C1 segment of cervical spinal cord (tissue), 14 donors: Measurements from ENCODE around the gene MISP3.
"Not testable (repeated sequence)": the region's sequence is repeated elsewhere in the genome, so short reads cannot be mapped to it uniquely, and the experiment has no call there.

Experiments
- DNase-seq, 14 donors: peaks; one replicate each; lab custom pipeline; 2025; lab: John Stamatoyannopoulos, UW

MISP3 gene

DNA sequence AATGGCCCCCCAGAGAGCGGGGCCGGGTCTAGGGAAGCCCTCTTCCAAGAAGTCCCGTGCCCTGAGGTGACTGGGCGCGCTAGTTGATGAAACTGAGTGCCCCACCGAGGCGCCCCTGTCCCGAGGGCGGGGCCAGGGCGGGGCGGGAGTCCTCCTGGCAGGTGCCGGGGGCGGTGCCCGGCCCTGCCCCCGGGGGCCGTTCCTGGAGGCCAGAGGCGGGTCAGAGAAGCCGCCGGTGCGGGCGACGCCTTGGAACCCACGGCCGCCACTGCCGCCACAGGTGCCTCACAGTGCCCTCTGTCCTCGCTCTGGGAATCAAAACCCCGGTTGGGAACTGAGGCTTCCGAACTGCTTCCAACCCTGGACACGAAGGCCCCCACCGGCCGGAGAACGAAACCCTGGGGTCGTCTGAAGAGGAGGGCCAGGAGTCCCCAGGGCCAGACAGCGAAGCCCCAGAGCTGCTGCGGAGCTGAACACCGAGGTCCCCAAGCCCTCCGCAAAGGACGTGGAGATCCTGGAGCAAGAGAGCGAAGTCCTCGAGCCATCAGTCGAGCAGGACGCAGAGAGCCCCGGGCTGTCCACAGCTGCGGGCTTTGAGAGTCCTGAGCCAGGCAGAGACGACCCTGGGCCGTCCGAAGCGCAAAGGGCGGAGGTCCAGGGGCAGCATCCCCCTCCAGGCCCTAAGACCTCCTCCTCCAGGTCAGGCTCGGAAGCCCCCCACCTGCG, at the start of gene MISP3:
Gene MISP3 (plus strand): TSS at position 252 of the 726 bp plus-strand sequence. CDS start 524 bp downstream, outside the sequence.
- DNase-seq = peak in 7 of 14 donors; percentile 20 to 58 (median 54)

DNA sequence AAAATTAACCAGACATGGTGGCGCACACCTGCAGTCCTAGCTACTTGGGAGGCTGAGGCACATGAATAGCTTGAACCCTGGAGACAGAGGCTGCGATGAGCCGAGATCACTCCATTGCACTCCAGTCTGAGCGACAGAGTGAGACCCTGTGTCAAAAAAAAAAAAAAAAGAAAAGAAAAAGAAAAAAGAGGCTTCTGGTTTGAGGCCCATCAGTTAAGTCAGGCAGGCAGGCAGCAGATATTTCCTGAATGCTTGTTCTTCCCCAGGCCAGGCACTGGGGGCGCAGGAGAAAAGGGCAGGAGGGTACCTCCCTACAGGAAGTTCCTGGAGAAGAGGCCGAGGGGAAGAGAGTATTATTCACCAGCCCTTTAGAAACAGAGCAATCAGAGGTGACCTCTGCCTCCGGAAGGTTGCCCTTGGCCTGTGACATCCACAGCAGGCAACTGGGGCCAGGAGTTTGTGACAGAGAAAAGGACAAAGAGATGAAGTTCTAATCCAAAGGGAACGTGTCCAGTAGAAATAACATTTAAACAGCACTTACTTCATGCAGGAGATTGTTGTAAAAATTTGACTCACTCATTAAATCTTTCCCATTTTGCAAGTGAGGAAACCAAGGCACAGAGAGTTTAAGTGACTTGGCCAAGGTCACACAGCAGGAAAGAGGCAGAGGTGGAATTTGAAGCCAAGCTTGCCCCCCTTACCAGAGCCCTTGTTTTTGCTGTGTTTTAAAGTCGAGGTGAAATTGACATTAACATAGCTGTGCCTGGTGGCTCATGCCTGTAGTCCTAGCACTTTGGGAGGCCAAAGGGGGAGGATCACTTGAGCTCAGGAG, 49.0 kb upstream of the MISP3 start:
- peak in 1 of 14 donors; percentile 11 for DNase-seq

DNA sequence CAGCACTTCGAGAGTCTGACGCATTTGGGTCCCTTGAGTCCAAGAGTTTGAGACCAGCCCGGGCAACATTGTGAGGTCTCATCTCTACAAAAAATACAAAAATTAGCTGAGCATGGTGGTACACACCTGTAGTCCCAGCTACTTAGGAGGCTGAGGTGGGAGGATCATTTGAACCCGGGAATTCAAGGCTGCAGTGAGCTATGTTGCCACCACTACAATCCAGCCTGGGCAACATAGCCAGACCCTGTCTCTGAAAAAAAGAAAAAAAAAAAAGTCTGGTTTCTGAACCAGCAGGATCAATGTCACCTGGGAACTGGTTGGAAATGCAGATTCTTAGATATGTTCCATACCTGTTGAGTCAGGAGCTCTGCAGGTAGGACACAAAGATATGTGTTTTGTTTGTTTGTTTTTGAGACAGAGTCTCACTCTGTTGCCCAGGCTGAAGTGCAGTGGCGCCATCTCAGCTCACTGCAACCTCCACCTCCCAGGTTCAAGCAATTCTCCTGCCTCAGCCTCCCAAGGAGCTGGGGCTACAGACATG, 45.9 kb upstream of the MISP3 start:
- not testable (repeated sequence) for DNase-seq

DNA sequence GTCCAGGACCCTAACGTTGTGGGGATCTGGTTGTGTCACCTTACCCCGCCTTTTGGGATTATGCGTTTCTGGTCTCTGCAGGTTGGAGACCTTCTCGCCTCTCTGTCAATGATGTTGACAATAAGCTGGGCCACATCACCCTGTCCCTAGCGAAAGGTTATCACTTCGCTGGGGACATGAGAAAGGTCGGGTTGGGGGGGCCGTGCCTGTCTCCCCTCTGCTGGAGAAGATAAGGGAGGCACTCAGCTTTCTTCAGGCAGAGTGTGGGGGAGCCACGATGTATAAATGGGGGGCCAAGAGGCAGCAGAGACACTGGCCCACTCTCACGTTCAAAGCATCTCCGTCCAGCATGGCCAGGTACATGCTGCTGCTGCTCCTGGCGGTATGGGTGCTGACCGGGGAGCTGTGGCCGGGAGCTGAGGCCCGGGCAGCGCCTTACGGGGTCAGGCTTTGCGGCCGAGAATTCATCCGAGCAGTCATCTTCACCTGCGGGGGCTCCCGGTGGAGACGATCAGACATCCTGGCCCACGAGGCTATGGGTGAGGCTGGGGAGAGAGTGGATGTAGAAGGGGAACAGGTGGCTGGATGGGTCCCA, 44.6 kb upstream of the MISP3 start, which contains the start of gene RLN3:
Gene RLN3 (plus strand): TSS at position 293 of the 595 bp plus-strand sequence. CDS start 57 bp downstream, at position 350.
- DNase-seq = no peak

DNA sequence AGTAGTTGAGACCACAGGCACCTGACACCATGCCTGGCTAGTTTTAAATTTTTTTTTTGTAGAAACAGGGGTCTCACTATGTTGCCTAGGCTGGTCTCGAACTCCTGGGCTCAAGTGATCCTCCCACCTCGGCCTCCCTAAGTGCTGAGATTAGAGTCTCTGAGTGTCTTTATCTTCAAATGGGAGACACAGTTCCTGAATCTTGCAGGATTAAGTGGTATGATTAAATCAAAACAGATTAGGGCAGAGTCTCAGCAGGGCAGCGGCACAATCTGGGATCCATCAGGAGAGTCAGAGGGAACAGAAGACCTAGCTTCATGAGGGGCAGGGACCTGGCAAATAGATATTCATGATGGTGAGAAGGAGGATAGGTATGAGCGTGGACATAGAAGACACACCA, 43.7 kb upstream of the MISP3 start:
- no peak for DNase-seq

DNA sequence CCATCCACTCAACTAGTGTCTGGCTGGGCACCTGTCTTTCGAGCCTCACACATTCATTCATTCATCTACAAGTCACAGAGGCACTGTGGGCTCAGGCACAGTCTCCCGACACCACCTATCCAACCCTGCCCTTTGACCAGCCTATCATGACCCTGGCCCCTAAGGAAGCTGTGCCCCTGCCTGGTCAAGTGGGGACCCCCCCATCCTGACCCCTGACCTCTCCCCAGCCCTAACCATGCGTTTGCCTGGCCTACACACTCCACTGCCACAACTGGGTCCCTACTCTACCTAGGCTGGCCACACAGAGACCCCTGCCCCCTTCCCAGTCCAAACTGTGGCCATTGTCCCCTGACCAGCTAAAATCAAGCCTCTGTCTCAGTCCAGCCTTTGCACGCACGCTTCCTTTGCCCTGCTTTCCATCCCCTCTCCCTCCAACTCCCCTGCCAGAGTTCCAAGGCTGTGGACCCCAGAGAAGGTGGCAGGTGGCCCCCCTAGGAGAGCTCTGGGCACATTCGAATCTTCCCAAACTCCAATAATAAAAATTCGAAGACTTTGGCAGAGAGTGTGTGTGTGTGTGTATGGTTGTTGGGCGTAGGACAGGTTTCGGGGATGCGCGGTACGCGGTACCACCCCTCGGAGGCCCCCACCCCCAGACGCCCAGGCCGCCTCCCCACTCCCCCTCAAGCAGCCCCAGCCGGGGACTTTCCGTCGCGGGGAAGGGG, 41.4 kb upstream of the MISP3 start:
- no peak for DNase-seq

DNA sequence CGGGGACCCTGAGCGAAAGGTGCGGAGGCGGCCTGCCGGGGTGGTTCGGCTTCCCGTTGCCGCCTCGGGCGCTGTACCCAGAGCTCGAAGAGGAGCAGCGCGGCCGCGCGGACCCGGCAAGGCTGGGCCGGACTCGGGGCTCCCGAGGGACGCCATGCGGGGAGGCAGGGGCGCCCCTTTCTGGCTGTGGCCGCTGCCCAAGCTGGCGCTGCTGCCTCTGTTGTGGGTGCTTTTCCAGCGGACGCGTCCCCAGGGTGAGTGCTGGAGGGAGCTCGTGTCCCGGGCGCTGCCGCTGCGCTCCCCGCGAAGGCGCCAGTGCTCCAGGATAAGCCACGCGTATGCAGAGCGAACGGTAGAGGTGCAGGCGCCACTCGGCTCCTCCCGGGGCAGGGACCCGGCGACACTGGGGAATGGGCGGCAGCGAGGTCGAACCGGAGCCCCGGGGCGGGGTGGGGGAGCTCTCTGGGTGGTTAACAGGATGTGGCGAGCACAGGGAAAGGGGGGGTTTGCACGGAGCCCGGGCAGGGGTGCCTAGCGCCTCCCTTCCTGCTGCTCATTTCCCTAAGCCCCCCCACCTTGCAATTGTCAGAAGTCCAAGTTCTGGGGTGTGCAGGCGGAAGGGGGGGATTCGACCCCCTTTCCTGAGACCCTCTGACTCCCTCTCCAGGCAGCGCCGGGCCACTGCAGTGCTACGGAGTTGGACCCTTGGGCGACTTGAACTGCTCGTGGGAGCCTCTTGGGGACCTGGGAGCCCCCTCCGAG, 40.7 kb upstream of the MISP3 start, which contains the start of gene IL27RA:
Gene IL27RA (plus strand): TSS at position 44 of the 762 bp plus-strand sequence. CDS start 111 bp downstream, at position 155.
- DNase-seq = peak in 9 of 14 donors; percentile 11 to 48 (median 25)

DNA sequence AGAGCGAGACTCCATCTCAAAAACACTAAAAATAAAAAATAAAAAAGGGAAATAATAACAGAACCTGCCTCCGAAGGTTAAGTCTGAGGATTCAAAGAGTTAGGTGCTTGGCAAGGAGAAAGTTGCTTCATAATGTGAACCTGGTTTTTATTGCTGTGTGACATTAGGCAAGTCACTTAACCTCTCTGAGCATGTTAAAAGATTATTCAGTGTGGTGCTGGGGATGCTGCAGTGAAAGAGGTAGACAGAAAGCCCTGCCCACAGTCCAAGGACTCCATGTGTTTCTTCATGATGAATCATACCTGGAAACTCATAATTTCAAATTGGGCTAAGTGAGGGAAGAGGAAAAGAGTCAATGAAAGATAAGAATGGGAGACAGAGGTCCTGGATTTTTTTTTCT, 38.6 kb upstream of the MISP3 start:
- no peak for DNase-seq

DNA sequence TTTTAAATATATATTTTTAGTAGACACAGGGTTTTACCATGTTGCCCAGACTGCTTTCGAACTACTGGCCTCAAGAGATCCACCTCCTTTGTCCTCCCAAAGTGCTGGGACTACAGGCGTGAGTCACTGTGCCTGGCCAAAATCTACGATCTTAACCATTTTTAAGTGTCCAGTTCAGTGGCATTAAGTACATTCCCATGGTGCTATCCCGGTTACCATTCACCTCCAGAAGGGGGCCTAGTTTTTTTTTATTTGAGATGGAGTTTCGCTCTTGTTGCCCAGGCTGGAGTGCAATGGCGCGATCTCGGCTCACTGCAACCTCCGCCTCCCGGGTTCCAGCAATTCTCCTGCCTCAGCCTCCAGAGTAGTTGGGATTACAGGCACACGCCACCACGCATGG, 37.4 kb upstream of the MISP3 start:
- DNase-seq = not testable (repeated sequence)

DNA sequence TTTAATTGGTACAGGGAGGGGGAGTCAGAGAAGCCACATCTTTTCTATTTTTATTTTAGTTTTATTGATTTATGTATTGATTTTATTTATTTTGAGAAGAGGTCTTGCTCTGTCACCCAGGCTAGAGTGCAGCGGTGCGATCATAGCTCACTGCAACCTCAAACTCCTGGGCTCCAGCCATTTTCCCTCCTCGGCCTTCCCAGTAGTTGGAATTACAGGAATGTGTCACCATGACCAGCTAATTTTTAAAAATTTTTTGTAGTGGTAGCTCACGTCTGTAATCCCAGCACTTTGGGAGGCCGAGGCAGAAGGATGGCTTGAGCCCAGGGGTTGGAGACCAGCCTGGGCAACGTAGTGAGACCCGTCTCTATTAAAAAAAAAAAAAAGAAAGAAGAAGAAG, 36.9 kb upstream of the MISP3 start:
- DNase-seq = no peak

DNA sequence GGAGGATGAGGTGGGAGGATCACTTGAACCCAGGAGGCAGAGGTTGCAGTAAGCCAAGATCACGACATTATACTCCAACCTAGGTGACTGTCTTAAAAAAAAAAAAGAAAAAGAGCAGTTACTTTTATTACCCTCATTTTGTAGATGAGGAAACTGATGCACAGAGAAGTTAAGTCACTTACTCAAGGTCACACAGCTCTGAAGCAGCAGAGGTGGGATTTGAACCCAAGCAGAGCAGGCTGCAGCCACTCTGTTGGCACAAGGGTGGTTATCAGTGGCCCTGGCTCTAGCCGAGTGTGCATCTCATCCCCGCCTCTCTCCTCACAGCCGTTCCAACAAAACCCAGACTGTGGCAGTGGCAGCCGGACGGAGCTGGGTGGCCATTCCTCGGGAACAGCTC, 33.4 kb upstream of the MISP3 start:
- no peak for DNase-seq

DNA sequence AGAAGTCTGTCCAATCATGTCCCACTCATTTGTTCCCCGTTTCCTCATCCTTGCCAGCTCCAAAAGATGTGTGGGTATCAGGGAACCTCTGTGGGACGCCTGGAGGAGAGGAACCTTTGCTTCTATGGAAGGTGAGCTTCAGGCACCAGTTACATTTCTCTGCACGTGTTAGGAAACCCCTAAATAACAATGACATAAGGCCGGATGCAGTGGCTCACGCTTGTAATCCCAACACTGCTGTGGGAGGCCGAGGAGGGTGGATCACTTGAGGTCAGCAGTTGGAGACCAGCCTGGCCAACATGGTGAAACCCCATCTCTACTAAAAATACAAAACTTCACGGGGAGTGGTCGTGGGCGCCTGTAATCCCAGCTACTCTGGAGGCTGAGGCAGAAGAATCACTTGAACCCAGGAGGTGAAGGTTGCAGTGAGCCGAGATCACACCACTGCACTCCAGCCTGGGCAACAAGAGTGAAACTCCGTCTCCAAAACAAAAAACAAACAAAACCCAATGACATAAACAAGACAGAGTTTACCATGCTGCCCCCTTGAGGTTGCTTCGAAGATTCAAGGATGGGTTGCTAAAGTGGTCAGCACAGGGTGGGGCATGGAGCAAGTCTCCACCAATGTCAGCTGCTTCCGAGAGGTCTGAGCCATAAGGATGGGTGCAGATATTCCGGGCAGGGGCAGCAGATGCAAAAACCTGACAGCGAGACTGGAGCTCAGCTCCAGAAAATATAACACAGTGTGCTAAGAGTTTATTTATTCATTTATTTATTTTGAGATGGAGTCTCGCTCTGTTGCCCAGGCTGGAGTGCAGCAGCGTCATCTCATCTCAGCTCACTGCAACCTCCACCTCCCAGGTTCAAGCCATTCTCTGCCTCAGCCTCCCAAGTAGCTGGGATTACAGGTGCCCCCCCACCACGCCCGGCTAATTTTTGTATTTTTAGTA, 29.7 kb upstream of the MISP3 start:
- DNase-seq = peak in 6 of 14 donors; percentile 1 to 42 (median 6)

DNA sequence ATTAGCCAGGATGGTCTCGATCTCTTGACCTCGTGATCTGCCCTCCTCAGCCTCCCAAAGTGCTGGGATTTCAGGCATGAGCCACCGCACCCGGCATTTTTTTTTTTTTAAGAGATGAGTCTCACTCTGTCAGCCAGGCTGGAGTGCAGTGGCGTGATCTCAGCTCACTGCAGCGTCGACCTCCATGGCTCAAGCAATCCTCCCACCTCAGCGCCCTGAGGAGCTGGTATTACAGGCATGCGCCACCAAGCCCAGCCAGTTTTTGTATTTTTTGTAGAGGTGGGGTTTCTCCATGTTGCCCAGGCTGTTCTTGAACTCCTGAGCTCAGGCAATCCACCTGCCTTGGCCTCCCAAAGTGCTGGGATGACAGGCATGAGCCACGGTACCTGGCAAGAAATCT, 24.7 kb upstream of the MISP3 start:
- not testable (repeated sequence) for DNase-seq

DNA sequence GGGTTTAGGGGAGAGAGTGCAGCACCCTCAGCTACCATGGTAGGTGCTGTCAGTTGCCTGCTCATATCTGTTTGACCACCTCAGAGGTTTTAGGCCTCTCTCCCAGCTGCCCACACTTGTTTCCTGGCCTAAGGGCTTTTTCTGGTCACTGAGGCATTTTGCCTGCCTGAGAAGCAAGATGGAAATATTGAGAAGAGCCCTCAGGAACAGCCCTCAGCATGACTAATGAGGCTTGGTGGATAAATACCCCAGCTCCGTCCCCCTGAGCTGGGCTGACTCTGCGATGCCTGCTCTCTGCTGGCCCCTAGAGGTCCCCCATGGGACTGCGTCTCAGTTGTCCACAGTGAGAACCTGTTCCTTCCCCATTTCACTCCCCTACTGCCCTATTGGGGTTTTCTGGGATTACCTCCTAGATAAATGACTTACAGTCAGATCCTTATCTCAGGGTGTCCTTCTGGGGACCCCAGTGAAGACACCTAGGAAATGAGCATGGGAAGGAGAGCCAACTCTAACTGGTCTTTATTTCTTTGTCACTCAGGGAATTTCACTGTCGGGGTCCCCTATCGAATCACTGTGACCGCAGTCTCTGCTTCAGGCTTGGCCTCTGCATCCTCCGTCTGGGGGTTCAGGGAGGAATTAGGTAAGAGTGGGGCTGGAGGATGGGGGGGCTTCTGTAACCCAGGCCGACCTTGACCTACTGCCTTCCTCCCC, 24.0 kb upstream of the MISP3 start:
- DNase-seq = no peak

DNA sequence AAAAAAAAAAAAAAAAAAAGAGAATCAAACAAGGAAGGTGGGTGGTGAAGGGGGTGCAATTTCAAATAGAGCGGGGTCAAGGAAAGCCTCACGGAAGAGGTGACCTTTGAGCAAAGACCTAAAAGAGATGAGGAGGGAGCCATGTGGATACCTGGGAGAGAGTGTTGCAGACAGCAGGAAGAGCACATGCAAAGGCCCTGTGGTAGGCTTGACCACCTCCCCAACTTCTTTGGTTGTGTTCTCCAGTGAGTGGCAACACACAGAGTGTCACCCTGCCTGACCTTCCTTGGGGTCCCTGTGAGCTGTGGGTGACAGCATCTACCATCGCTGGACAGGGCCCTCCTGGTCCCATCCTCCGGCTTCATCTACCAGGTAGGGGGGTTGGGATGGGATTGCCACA, 22.1 kb upstream of the MISP3 start:
- no peak for DNase-seq

DNA sequence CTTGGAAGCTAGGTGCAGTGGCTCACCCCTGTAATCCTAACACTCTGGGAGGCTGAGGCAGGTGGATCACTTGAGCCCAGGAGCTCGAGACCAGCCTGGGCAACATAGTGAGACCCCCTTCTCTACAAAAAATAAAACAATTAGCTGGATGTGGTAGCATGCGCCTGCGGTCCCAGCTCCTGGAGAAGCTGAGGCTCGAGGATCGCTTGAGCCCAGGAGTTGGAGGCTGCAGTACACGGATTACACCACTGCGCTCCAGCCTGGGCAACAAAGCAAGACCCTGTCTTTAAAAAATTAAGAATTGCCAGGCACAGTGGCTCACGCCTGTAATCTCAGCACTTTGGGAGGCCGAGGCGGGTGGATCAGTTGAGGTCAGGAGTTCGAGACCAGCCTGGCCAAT, 21.6 kb upstream of the MISP3 start:
- not testable (repeated sequence) for DNase-seq

DNA sequence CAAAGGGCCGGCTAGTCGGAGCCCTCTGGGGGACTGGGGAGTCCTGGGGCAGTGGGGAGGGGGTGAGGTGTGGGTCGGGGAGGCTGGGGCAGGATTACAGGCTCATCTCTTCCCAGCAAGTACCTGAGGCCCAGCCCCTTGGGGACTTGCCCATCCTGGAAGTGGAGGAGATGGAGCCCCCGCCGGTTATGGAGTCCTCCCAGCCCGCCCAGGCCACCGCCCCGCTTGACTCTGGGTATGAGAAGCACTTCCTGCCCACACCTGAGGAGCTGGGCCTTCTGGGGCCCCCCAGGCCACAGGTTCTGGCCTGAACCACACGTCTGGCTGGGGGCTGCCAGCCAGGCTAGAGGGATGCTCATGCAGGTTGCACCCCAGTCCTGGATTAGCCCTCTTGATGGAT, 20.6 kb upstream of the MISP3 start:
- DNase-seq = no peak

DNA sequence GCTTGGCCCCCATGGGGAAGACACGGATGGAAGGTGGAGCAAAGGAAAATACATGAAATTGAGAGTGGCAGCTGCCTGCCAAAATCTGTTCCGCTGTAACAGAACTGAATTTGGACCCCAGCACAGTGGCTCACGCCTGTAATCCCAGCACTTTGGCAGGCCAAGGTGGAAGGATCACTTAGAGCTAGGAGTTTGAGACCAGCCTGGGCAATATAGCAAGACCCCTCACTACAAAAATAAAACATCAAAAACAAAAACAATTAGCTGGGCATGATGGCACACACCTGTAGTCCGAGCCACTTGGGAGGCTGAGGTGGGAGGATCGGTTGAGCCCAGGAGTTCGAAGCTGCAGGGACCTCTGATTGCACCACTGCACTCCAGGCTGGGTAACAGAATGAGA, 20.1 kb upstream of the MISP3 start:
- DNase-seq = no peak

DNA sequence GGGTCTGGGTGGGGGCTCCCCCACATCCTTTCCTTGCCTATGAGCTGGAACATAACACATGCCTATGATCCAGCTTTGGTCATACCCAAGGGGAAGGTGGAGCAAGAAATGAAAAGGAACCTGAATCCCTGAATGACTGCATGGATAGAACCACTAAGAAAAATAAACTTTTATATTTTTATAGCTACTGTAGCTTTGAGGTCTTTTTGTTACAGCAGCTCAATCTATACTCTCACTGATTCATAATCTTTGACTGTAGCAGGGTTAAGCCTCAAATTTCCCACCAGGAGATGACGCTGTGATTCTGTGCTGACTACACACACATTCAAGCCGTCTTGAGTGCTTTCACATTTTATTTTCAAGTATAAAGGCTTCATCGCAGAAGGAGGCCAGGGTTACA, 19.6 kb upstream of the MISP3 start:
- no peak for DNase-seq
